Measurements from ENCODE around the gene RNASE13.

Gene RNASE13

GRCh38 chr14:21049271-21049673, 14.7 kb upstream of the RNASE13 start:
- H3K4me3 ChIP-seq (ENCODE audit: low read length): no peak overlapping the region
- TF ChIP-seq, protein P1, sequence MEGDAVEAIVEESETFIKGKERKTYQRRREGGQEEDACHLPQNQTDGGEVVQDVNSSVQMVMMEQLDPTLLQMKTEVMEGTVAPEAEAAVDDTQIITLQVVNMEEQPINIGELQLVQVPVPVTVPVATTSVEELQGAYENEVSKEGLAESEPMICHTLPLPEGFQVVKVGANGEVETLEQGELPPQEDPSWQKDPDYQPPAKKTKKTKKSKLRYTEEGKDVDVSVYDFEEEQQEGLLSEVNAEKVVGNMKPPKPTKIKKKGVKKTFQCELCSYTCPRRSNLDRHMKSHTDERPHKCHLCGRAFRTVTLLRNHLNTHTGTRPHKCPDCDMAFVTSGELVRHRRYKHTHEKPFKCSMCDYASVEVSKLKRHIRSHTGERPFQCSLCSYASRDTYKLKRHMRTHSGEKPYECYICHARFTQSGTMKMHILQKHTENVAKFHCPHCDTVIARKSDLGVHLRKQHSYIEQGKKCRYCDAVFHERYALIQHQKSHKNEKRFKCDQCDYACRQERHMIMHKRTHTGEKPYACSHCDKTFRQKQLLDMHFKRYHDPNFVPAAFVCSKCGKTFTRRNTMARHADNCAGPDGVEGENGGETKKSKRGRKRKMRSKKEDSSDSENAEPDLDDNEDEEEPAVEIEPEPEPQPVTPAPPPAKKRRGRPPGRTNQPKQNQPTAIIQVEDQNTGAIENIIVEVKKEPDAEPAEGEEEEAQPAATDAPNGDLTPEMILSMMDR (IDR thresholded peaks at IDR 0.05; ENCODE audit: insufficient read depth, low read depth, low read length, missing control alignments): no peak
- DNase-seq (ENCODE audit: low read depth): no peak

DNA sequence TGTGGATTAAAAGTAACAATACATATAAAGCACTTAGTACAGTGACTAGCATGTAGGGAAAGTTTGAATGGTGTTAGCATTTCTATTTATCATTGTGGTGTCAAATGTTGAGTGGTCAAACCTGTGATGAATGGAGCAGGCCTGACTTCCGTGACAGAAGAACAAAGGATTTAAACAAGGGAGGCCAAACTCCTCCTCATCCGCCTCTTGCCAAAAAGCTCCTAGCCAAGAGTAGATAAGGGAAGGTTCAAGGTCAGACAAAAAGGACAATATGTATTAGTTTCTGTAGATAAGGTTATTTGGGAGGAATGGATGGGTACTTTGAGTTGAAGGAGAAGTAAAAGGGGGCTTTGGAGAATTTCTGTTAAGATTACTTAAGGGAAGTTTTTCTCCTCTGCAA, 14.0 kb upstream of the RNASE13 start:
- DNase-seq (ENCODE audit: low read depth): no peak
- H3K4me3 ChIP-seq (ENCODE audit: low read length): no peak overlapping the region
- TF ChIP-seq, protein P1 (IDR thresholded peaks at IDR 0.05; ENCODE audit: insufficient read depth, low read depth, low read length, missing control alignments): no peak

- no peak for DNase-seq (ENCODE audit: low read depth)
- TF ChIP-seq, protein P1 (IDR thresholded peaks at IDR 0.05; ENCODE audit: insufficient read depth, low read depth, low read length, missing control alignments): no peak
- H3K4me3 ChIP-seq (ENCODE audit: low read length): no peak overlapping the region
Observed at GRCh38 chr14:21047378-21047781, 12.8 kb upstream of the RNASE13 start.

- TF ChIP-seq, protein P1 (IDR thresholded peaks at IDR 0.05; ENCODE audit: insufficient read depth, low read depth, low read length, missing control alignments): no peak
- DNase-seq (ENCODE audit: low read depth): no peak
Observed at GRCh38 chr14:21043974-21044618, 9.5 kb upstream of the RNASE13 start.

GRCh38 chr14:21043387-21043973, 8.9 kb upstream of the RNASE13 start:
- TF ChIP-seq, protein P1 (IDR thresholded peaks at IDR 0.05; ENCODE audit: insufficient read depth, low read depth, low read length, missing control alignments): no peak
- no peak overlapping the region for H3K4me3 ChIP-seq (ENCODE audit: low read length)
- DNase-seq (ENCODE audit: low read depth): no peak

More at GRCh38 chr14:21043974-21044618, 9.5 kb upstream of the RNASE13 start:
- no peak overlapping the region for H3K4me3 ChIP-seq (ENCODE audit: low read length)

GRCh38 chr14:21042918-21043317, 8.3 kb upstream of the RNASE13 start:
- no peak overlapping the region for H3K4me3 ChIP-seq (ENCODE audit: low read length)
- TF ChIP-seq, protein P1 (IDR thresholded peaks at IDR 0.05; ENCODE audit: insufficient read depth, low read depth, low read length, missing control alignments): no peak
- no peak for DNase-seq (ENCODE audit: low read depth)
